Stimulated activated effector memory CD8-positive, alpha-beta T cell treated with anti-CD3 and anti-CD28 coated beads, Interleukin-12 subunit alpha, Interleukin-12 subunit beta, amount 100 ng/mL, for 72 hours (primary cell): ENCODE data around the gene TXNIP.
A peak's percentile ranks its signal among the peaks of the same experiment; 100 is the strongest.

Experiments
- ATAC-seq: fragments of 150-1000 bp; cut with Tn5 transposase; 2 replicates; pipeline ENCODE4 v1.10.0; 2021
- DNase-seq, 2 donors: peaks; one replicate each; pipeline ENCODE4 v3.0.0; 2021 to 2022; ENCODE audit warnings: low spot score in 2 of 2
- H3K27ac Mint-ChIP-seq: one replicate; pipeline ENCODE4 v1.8.0; 2022; ENCODE audit warnings: mild to moderate bottlenecking, mixed read lengths
- H3K36me3 Mint-ChIP-seq: one replicate; pipeline ENCODE4 v1.8.0; 2022; ENCODE audit warnings: mild to moderate bottlenecking, mixed read lengths
- H3K4me1 Mint-ChIP-seq: one replicate; pipeline ENCODE4 v1.8.0; 2022; ENCODE audit warnings: mixed read lengths
- H3K4me3 Mint-ChIP-seq: one replicate; pipeline ENCODE4 v1.8.0; 2022; ENCODE audit warnings: mild to moderate bottlenecking, mixed read lengths
- H3K9me3 Mint-ChIP-seq: one replicate; pipeline ENCODE4 v1.8.0; 2022; ENCODE audit warnings: mixed read lengths

TXNIP gene

DNA sequence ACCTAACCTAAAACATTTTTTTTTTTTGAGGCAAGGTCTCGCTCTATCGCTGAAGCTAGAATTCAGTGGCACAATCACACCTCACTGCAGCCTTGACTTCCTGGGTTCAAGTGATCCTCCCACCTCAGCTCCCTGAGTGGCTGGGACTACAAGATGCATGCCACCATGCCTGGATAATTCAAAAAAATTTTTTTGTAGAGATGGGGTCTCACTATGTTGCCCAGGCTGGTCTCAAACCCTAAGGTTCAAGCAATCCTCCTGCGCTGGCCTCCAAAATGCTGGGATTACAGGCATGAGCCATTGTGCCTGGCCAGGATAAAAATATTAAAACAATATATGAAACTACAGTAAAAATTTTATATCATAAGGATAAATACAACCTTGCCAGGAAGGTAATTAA lies 43.5 kb downstream of the TXNIP start:
- Mint-ChIP-seq H3K27ac (no peak overlapping the region), H3K9me3 (no peaks in the 10 kb centered on the region), H3K36me3 (peaks cover 21% of the 10 kb centered on the region), H3K4me3 (no peak overlapping the region), H3K4me1 (peaks cover 66% of the 10 kb centered on the region)
- no peak for ATAC-seq
- DNase-seq = no peak

DNA sequence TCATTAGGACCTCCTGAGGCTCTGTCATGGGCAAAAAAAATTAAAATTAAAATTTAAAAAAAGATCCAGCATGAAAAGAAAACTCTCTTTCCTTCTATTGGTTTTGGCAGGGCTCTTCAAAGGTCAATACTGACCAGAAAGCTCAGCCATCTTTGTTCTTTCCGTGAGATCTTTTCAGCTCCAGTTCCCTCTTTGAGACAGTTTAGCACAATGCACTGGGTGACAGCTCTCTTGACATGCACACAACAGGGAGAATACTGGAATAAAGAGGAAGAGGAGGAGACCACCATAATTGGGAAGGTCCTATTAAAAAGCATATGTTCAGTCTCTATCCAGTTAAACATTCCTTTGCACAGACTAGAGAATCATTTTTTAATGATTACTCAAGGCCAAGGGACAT lies 44.9 kb downstream of the TXNIP start:
- H3K27ac Mint-ChIP-seq = no peak overlapping the region
- DNase-seq (no peak), ATAC-seq (no peak)
- H3K4me3 Mint-ChIP-seq = no peak overlapping the region
- H3K9me3 Mint-ChIP-seq = no peaks in the 10 kb centered on the region
- peaks cover 34% of the 10 kb centered on the region for H3K36me3 Mint-ChIP-seq
- peaks cover 57% of the 10 kb centered on the region for H3K4me1 Mint-ChIP-seq

DNA sequence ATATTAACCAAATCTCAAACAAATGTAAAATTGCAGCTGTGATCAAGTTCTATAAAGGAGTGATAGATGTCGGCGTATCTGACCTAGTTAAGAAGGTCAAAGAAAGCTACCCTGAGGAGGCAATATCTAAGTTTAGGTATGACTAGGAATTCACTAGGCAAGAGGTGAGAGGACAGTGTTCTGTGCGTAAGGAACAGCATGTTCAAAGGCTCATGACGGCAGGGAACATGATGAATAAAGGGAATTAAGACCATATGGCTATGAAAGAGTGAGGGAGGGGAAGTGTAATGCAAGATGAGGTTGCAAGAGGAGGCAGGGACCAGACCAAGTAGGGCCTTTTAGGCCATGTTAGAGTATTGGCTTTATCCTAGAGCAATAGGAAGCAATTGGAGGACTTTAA lies 47.2 kb downstream of the TXNIP start:
- Mint-ChIP-seq H3K9me3 (no peaks in the 10 kb centered on the region), H3K4me1 (peaks cover 34% of the 10 kb centered on the region), H3K36me3 (peaks cover 58% of the 10 kb centered on the region), H3K4me3 (no peak overlapping the region), H3K27ac (peak overlapping the region; percentile 48)
- no peak for DNase-seq
- ATAC-seq = no peak

DNA sequence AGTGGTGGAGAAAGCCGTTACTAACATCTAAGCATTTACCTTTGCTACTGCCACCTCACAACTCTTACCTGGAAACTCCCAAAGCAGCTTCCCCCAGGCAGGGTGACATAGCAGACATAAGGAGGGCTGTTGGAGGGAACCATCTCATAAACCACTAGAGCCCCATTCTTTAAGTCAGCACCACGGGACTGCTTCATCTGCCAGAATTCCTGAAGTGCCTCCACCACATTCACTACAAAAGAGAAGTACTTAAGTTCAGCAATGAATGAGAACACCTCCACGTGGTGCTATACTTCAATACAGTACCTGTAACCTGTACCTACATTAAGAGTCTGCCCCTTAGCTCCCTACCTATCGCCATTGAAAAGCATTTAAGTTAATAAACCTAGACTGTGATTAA lies 48.8 kb downstream of the TXNIP start:
- Mint-ChIP-seq H3K36me3 (peaks cover 65% of the 10 kb centered on the region), H3K9me3 (no peaks in the 10 kb centered on the region), H3K4me1 (peaks cover 25% of the 10 kb centered on the region), H3K27ac (no peak overlapping the region), H3K4me3 (no peak overlapping the region)
- ATAC-seq = no peak
- DNase-seq = no peak

DNA sequence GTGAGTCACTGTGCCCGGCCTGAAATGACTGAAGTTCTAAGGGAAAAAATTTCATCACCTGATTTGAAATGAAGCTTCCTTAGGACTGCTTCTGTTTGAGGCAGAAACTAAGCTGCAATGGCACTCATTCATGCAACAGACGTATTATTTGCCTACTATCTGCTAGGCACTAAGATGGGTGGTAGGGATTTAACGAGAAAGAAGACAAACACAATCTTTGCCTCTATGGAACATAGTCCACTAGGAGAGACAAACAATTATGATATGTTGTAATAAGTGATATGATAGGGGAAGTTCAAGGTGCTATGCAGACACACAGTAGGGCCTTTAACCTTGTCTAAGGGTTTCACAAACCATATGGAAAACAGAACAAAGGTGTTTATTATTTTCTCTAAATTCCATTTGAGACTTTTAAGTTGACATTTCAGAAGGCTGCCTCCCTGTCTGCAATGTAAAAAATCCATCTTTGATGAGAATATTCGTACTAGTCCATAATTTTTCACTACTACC lies 49.8 kb downstream of the TXNIP start:
- Mint-ChIP-seq H3K4me1 (peaks cover 21% of the 10 kb centered on the region), H3K9me3 (no peaks in the 10 kb centered on the region), H3K27ac (no peak overlapping the region), H3K4me3 (no peak overlapping the region), H3K36me3 (peaks cover 68% of the 10 kb centered on the region)
- ATAC-seq = no peak
- DNase-seq = no peak

DNA sequence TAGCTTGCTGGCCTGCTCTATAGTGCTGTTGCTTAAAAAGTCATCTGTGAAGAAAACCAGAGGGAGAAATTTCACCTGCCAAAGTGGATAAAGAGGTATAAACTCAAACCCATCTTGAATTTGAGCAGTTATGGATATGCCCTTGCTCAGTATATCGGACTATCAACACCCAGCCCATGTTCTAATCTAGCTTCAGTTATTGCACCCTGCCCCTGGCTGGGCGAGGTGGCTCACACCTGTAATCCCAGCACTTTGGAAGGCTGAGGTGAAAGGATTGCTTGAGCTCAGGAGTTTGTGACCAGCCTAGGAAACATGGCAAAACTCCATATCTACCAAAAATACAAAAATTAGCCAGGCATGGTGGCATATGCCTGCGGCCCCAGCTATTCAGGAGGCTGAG lies 51.8 kb downstream of the TXNIP start:
- DNase-seq (no peak), ATAC-seq (no peak)
- H3K9me3 Mint-ChIP-seq = no peaks in the 10 kb centered on the region
- H3K27ac Mint-ChIP-seq = peak overlapping the region; percentile 64
- peaks cover 6% of the 10 kb centered on the region for H3K4me1 Mint-ChIP-seq
- H3K4me3 Mint-ChIP-seq = no peak overlapping the region
- H3K36me3 Mint-ChIP-seq = peaks cover 85% of the 10 kb centered on the region

DNA sequence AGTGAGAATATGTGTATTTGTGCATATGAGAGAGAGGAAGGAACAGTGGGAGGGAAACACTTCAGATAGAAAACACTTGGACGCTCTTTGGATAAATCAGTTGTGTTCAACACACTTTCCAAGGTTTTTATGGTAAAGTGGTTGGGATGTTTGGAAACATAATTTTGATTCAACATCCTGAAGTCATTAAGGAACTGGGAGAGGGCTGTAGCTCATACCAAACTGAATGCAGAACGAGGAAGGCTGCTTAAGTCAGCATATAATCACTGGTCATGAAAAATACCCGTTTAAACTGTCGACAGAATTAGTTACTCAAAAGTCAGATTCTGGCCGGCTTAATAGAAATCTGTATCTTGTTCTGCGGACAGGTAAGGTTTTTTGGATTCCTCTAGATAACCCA lies 53.5 kb downstream of the TXNIP start:
- Mint-ChIP-seq H3K27ac (peak overlapping the region; percentile 64), H3K36me3 (peaks cover 95% of the 10 kb centered on the region)

More for the DNA sequence above, 53.5 kb downstream of the TXNIP start:
- ATAC-seq (no peak), DNase-seq (no peak)
- no peaks in the 10 kb centered on the region for H3K4me1 Mint-ChIP-seq
- no peak overlapping the region for H3K4me3 Mint-ChIP-seq
- no peaks in the 10 kb centered on the region for H3K9me3 Mint-ChIP-seq
